GM21529 (cell line): ENCODE results near the gene ARHGEF2.
A peak's percentile ranks its signal among the peaks of the same experiment; 100 is the strongest.
"Not testable (repeated sequence)": the region's sequence is repeated elsewhere in the genome, so short reads cannot be mapped to it uniquely, and the experiment has no call there.

Experiments
- ATAC-seq: cut with Tn5 transposase; IDR thresholded peaks from one replicate; pipeline ENCODE4 v1.9.1; 2021; ENCODE audit not compliant: unreplicated experiment

Gene ARHGEF2

GRCh38 chr1:155944444-155944799 lies 33.9 kb downstream of the ARHGEF2 start:
- ATAC-seq, result no peak

DNA sequence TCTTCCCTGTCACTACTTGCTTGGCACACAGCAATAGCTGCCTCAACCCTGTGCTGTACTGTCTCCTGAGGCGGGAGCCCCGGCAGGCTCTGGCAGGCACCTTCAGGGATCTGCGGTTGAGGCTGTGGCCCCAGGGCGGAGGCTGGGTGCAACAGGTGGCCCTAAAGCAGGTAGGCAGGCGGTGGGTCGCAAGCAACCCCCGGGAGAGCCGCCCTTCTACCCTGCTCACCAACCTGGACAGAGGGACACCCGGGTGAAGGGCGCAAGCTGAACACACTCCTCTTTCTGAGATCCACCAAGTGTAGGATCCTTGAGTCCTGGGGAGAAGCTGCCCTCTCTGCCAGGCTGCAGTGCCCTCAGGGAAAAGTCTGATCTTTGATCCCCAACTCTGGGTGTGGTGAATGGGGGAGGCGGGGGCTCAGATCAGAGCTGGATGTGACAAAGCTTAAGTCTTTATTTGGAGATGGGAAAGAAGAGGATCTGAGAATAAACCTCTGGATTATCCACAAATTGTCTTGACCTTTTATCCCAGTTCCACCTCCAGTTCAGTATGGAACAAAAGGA lies 35.7 kb downstream of the ARHGEF2 start:
- ATAC-seq, result no peak

- ATAC-seq, result no peak
Measured at GRCh38 chr1:155941845-155942531, 36.4 kb downstream of the ARHGEF2 start.

- no peak for ATAC-seq
Measured at GRCh38 chr1:155940993-155941844, 37.1 kb downstream of the ARHGEF2 start, which contains the start of gene RXFP4. TSS of gene RXFP4 (plus strand) at chr1:155941638. CDS start at chr1:155941710, 72 bp downstream.

DNA sequence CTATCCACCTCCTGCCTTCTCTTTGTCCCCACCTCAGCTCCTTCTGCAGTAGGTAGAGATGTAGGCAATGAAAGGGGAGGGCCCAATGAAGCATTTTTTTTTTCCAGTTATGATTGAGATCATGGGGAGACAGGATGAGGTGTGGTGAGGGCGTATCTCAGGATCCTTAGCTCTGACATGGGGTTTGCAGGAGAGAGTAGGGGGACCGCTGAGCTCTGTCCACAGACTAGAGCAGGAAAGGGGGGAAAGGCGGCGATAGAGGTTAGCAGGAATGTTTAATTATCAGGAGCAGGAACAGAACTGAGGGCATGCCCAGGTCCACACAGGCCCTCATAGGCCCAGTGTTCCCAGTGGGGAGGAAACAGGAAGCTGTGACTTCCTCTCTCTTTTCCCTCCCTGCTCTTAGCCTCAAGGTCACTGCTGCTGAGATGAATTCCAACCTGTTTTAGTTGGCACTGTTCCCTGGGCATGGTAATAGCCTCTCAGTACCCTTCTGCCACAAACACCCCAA lies 37.8 kb downstream of the ARHGEF2 start:
- ATAC-seq, result no peak

- no peak for ATAC-seq
Measured at GRCh38 chr1:155938220-155938627, 40.1 kb downstream of the ARHGEF2 start.

GRCh38 chr1:155934936-155935590 lies 43.3 kb downstream of the ARHGEF2 start:
- ATAC-seq, result no peak

- ATAC-seq, result peak; percentile 93
Measured at GRCh38 chr1:155934097-155934935, 44.0 kb downstream of the ARHGEF2 start, which contains the start of gene KHDC4. TSS of gene KHDC4 (minus strand) at chr1:155934413. CDS start at chr1:155934373, 40 bp downstream.

GRCh38 chr1:155933591-155934096 lies 44.7 kb downstream of the ARHGEF2 start:
- ATAC-seq, result no peak

- no peak for ATAC-seq
Measured at GRCh38 chr1:155932487-155932886, 45.9 kb downstream of the ARHGEF2 start.

DNA sequence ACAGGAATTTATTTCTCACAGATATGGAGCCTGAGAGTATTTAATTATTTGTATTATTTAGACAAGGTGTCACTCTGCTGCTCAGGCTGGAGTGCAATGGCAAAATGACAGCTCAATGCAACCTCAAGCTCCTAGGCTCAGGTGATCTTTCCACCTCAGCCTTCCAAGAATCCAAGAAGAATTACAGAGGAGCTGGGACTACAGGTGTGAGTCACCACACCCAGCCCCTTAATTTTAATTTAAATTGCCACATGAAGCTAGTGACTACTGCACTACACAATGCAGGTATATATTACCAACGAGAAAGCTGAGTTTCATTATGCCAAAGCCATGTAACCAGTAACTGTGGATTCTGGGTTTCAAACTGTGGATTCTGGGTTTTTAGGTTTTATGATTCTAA lies 46.3 kb downstream of the ARHGEF2 start:
- ATAC-seq, result no peak

GRCh38 chr1:155931332-155932038 lies 46.9 kb downstream of the ARHGEF2 start:
- no peak for ATAC-seq

- not testable (repeated sequence) for ATAC-seq
Measured at GRCh38 chr1:155930725-155931124, 47.6 kb downstream of the ARHGEF2 start.

DNA sequence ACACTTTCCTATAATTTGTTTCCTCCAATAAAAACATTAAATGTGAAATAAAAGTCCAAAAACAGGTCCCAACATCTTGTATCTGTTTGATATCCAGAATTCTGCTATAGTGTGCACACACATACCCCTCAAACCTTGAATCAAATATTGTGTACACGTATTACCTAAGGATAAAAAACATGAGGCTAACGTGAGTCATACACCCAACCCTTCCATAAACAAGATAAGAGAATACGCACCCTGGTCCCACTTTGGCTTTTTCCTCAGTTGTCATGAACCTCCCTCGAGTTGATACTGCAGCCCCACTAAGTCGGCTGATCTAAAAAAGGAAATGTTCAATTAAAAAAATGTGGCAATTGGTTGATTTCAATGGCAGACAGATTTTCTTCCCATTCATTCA lies 49.3 kb downstream of the ARHGEF2 start:
- no peak for ATAC-seq

DNA sequence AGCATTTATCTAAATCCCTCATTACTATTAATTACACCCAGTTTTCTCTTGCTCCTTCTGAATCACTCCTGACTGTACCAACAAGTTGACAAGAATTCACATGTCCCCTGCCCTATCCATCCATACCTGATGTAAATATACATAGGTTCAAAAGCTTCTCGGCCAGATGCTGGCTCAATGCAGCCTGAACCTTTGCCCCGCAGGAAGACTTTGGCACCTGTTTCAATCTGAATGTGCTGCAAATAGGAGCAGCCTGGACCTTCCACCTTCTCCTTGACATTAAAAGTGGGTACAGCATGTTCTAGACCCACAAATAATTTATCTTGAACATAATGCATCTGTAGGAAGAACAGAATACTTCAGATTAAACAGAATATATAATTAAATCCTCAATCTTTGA lies 52.8 kb downstream of the ARHGEF2 start:
- ATAC-seq, result no peak

- no peak for ATAC-seq
Measured at GRCh38 chr1:155920717-155921116, 57.6 kb downstream of the ARHGEF2 start.

GRCh38 chr1:155919801-155920200 lies 58.5 kb downstream of the ARHGEF2 start:
- ATAC-seq, result no peak

DNA sequence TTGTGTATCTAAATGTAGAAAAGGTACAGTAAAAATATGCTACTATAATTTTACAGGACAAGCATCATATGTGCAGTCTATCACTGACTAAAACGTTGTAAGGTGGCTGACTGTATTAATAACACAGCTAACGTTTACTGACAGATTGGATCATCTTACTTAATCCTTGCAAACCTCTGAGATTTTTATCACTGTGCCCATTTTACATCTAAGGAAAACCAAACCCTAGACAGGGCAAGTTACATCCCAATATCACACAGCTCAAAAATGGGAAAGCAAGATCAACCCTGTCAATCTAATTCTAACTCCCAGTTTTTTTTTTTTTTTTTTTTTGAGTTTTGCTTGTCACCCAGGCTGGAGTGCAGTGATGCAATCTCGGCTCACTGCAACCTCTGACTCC lies 59.7 kb downstream of the ARHGEF2 start:
- ATAC-seq, result no peak

DNA sequence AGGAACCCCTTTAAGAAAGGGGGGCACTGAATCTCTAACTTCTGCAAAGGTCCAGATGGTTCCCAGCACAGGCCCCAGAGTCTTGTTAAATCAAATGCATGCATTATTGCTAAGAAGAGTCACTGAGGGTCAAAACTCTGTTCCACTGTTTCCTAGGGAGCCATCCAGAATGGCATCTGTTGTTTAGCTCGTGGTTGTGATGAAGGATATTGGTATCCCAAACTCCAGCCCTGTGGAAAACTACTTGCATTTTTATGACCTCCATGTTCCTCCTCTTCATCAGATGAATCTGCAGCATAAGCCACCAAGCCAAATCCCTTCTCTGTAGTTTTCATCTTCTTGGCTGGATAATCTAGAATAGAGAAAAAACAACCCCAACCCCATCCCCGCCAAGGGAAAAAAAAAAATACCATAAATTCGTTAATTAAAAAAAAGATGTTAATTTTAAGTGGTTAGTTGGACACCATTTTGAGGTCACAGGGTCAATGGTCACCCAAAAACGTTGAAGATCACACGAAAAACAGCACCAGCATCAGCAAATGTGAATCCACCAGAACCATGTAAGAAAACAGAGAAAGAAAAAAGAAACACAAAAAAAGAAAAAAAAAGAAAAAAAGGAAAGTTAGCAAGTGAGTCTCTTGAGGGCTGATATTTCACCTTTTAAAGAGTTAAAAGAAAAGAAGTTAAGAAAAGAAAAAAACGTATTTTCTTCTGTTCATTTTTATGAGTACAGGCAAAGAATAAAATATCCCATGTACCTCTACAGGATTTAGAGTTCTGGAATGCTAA lies 64.2 kb downstream of the ARHGEF2 start:
- ATAC-seq, result no peak
